ENCODE measurements around the gene SMIM23.

DNA sequence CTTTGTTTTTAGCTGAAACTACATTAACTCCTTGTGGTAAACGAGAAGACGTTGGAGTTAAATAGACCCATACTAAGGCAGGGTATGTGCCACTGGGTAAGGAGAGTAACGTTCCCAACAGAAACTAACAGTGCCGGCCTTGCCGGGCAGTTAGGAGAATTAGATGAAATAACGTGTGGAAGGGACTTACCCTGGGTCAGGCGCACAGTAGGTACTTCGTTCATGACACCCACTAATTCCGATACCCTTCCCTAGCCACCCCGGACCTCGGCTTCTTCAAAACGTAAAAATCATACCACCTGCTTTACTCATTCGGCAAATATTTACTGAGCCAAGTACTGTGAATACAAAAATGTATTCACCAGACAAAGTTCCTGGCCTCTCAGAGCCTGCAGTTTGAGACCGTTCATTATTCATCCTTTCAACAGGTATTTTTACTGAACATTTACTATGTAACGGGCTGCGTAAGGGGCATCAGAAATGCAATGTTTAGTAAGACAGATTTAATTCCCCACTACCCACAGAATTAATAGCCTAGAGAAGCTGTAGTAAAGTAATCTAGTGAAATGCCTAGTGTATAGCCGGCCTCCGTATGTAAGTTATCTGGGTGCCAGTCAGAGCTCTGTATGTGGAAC, 3.2 kb upstream of the SMIM23 start:
- TF ChIP-seq CTCF (IDR thresholded peaks at IDR 0.05) (no peak), RAD21 (conservative IDR thresholded peaks at IDR 0.05 in 1 of 2, IDR thresholded peaks at IDR 0.05 in 1 of 2) (no peak)

All from A549 (cell line).